CD4-positive, alpha-beta T cell treated with Interleukin-1 beta for 1 hour (primary cell): ENCODE measurements around the gene PI16.
A peak's percentile ranks its signal among the peaks of the same experiment; 100 is the strongest.
"Not testable (repeated sequence)": the region's sequence is repeated elsewhere in the genome, so short reads cannot be mapped to it uniquely, and the experiment has no call there.

Experiments
- DNase-seq, 2 donors: peaks; one replicate each; pipeline ENCODE4 v3.0.0-alpha.2; 2020 to 2022

Gene PI16

GRCh38 chr6:36929607-36930006 is 24.9 kb upstream of the PI16 start:
- DNase-seq, result no peak

GRCh38 chr6:36930483-36930882 is 24.1 kb upstream of the PI16 start:
- DNase-seq, result no peak

GRCh38 chr6:36933102-36933501 is 21.4 kb upstream of the PI16 start:
- DNase-seq, result no peak

- DNase-seq, result no peak
Observed at GRCh38 chr6:36933519-36933918, 21.0 kb upstream of the PI16 start.

- no peak for DNase-seq
Observed at GRCh38 chr6:36934901-36935300, 19.6 kb upstream of the PI16 start.

GRCh38 chr6:36936824-36937223 is 17.7 kb upstream of the PI16 start:
- DNase-seq, result no peak

DNA sequence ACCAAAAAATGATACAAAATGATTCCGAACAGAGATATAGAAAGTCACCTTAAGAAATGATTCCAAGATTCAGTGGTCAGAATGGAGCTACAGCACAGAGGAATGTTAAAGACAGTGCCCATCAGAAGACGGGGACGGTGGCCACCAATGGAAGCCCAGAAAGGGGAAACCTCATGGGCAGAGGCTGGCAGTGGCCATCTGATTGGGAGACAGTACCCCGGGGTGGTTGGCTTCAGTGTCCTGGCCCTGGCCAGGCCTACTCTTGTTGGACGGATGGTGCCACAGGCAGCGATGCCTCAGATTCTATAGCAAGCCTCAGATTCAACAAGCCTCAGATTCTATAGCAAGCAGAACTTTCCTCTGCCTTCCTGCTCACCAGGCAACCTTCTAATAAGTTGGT is 16.6 kb upstream of the PI16 start:
- no peak for DNase-seq

DNA sequence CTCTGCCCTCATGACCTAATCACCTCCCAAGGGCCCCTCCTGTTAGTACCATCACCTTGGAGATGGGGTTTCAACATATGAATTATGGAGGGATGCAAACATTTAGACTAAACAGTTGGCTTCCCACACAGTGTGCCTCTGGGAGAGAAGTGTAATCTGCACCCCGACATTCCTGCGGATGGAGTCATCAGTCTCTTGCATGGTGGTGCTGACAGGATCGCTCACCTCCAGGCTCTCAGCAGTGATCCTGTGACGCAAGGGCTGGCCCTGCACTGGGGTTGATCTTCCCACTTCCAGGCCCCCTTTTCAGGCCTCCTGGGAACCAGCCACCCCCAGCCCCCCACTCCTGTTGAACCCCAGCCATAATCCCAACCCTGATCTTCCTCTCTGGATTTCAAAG is 16.0 kb upstream of the PI16 start:
- DNase-seq, result no peak

GRCh38 chr6:36939005-36939404 is 15.5 kb upstream of the PI16 start:
- not testable (repeated sequence) for DNase-seq

DNA sequence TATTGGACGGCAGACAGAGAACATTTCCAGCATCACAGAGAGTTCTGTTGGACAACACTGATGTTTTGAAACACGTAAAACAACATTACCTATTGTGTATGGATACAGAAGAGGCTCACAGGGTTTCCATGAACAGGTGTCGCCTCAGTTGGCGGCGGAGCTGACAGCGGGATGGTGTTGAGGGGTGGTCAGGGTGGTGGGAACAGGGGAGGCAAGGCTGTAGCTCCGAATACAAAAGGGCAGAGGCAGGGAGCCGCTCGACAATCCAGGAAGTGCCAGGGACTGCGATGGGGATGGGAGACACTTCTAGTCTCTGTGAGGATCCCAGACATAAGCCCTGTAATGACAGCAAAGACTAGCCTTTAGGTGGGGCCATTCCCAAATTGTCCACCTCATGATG is 14.5 kb upstream of the PI16 start:
- no peak for DNase-seq

- not testable (repeated sequence) for DNase-seq
Observed at GRCh38 chr6:36941561-36941960, 13.0 kb upstream of the PI16 start.

GRCh38 chr6:36942329-36942728 is 12.2 kb upstream of the PI16 start:
- not testable (repeated sequence) for DNase-seq

- no peak for DNase-seq
Observed at GRCh38 chr6:36944650-36945049, 9.9 kb upstream of the PI16 start.

GRCh38 chr6:36945301-36945700 is 9.2 kb upstream of the PI16 start:
- no peak for DNase-seq

- DNase-seq, result no peak
Observed at GRCh38 chr6:36946526-36946925, 8.0 kb upstream of the PI16 start.

GRCh38 chr6:36947570-36948351 is 6.8 kb upstream of the PI16 start:
- DNase-seq, result peak; percentile 19 to 52

GRCh38 chr6:36949076-36949475 is 5.5 kb upstream of the PI16 start:
- not testable (repeated sequence) for DNase-seq

DNA sequence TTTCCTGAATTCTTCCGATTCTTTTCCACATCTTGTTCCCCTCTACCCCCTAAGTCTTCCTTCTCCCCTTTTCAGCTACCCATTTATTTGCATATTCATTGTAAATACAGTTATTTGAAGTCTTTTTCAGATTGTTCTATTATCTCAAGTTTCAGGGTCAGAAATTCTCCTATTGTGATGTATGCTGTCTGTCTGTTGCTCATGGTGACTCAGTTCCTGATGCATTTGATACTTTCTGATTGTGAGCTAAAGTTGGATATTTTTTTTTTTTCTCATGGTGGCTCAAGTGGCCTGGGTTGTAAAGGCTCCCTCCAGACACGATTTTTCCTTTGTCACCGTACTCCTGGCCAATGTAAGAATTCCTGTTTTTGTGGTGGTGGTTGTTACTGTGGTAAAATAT is 4.9 kb upstream of the PI16 start:
- no peak for DNase-seq

DNA sequence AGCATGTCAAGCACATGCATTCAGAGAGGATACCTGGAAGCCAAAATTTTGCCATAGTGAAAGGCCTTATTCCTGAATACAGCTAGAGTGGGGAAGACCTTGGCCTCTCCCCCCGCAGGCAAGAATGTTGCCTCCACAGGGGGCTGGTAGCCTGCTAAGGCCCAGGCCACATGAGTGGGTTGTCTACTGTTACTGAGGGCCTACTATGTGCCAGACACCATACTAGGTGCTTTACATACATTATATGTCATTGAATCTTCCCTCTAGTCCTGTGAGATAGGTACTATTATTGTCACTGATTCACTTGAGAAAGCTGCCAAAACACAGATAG is 642 bp upstream of the PI16 start:
- DNase-seq, result no peak

DNA sequence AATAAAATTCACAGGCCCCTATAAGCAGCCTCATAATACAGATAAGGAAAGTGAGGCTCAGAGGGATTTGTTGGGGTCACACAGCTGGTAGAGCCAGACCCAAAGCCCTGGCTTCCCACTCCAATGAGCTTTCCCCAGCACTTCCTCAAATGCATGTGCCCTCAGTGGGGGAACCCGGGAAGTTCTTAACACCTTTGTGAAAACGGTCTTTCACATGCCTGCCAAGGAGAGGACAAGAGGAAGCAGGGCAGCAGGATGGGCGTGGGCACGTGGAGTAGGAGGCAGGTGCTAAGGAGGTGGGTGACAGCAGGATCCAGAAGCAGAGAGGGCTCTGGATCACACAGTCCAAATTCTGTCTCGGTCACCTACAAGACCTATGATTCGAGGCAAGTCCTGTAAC is 598 bp downstream of the PI16 start:
- no peak for DNase-seq

GRCh38 chr6:36955671-36956445 is 1.3 kb downstream of the PI16 start:
- no peak for DNase-seq

DNA sequence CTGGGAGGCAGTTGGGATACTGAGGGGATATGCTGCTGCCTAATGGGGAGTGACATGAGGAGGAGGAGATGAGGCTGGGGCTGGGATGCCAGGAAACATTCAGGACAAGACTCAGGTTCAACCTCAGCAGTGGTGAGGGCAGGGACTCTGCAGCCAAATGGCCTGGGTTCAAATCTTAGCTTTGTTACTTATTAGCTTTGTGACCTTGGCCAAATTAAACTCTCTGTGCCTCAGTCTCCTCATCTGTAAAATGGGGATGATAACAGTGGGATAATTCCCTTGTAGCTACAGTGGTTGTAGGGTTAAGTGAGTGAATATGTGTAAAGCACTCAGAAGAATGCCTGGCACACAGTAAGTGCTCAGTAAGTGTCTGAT is 1.9 kb downstream of the PI16 start:
- DNase-seq, result no peak

GRCh38 chr6:36957773-36958271 is 3.3 kb downstream of the PI16 start:
- DNase-seq, result no peak

DNA sequence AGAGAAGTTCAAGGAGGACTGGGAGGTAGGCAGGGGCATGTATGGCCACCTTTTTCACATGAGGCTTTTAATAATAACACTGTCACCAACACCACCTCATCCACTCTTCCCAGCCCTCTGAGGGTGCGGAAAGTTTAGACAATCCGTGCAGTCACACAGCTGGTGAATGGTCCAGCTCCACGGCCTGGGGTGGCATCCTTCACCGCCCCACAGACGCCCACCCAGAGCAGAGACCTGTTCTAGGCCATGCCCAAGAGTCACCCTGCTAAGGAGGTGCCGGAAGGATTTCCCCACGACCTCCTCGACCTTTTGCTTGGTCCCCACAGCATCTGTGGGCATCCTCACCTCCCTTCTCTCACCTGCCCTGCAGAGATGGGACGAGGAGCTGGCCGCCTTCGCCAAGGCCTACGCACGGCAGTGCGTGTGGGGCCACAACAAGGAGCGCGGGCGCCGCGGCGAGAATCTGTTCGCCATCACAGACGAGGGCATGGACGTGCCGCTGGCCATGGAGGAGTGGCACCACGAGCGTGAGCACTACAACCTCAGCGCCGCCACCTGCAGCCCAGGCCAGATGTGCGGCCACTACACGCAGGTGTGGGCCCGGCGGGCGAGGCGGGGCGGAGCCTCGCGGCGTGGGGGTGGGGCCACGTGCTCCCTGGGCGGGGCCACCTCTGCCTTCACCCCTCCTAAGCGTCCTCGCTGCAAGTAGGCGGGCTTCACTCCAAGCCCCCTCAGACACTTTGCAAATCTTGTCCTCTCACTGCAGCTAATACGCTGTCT is 4.4 kb downstream of the PI16 start:
- no peak for DNase-seq
